Hematopoietic multipotent progenitor cell treated with erythropoietin and hydrocortisone succinate and interleukin-3 and kit ligand, for 6 days (in vitro differentiated cells): ENCODE data around the gene DCLRE1C.
"Not testable (repeated sequence)": the region's sequence is repeated elsewhere in the genome, so short reads cannot be mapped to it uniquely, and the experiment has no call there.

Source experiments
- DNase-seq: peaks from one replicate; pipeline ENCODE4 v3.0.0-alpha.2; 2015

The DCLRE1C gene

GRCh38 chr10:14879124-14879927, 74.6 kb downstream of the DCLRE1C start:
- DNase-seq = peak; percentile 48

DNA sequence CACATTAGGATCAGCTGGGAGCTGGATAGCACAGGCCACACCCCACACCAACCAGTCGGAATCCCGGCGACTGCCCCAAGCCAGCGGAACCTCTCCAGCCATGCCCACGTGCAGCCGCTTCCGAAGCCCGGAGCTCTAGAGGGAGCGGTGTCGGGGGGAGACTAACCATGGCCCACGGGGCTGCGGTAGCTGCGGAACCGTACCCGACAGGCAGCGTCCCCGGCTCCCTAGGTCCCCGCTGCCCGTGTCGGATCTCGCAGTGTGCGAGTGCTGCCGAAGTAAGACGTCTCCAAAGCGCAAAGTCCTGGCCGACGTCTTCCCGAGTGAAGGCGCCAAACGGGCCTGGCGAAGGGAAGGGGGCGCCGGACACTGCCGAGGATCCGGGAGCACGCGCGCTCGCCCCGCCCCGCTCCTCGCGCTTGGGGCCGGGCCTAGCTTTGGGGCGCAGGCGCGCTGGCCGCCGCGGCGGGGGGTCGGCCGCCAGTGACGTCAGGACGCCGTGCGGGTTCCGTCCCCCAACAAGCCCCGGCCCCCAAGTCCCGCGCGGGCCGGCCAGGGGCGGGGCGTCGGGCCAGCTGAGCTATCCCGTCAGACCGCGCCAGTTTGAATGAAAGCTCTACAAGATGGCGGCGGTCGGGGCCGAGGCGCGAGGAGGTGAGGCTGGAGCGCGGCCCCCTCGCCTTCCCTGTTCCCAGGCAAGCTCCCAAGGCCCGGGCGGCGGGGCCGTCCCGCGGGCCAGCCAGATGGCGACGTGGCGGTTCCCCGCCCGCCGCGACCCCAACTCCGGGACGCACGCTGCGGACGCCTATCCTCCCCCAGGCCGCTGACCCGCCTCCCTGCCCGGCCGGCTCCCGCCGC, 75.4 kb downstream of the DCLRE1C start, which contains the start of gene SUV39H2:
SUV39H2 (plus strand) TSS at position 601 of the 858 bp plus-strand sequence; CDS start at position 624, 23 bp downstream.
- DNase-seq = peak; percentile 97

DNA sequence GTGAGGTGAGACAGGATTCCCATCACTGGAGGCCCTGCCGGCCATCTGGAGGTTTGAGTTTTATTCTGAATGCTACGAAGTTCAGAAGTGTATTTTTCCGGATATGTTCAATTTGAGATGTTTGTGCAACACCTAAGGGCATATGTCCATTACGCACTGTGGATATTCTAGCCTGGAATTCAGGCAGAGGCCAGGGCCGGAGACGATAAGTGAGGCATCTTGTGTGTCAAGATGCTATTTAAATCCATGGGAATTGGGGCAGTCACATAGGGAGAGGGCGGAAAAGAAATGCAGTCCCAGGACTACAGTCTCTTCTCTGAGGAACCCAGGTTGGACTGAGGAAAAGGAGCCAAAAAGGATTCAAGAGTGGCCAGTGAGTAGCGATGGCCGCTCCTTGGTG, 77.1 kb downstream of the DCLRE1C start:
- no peak for DNase-seq

GRCh38 chr10:14875941-14876340, 78.0 kb downstream of the DCLRE1C start:
- no peak for DNase-seq

DNA sequence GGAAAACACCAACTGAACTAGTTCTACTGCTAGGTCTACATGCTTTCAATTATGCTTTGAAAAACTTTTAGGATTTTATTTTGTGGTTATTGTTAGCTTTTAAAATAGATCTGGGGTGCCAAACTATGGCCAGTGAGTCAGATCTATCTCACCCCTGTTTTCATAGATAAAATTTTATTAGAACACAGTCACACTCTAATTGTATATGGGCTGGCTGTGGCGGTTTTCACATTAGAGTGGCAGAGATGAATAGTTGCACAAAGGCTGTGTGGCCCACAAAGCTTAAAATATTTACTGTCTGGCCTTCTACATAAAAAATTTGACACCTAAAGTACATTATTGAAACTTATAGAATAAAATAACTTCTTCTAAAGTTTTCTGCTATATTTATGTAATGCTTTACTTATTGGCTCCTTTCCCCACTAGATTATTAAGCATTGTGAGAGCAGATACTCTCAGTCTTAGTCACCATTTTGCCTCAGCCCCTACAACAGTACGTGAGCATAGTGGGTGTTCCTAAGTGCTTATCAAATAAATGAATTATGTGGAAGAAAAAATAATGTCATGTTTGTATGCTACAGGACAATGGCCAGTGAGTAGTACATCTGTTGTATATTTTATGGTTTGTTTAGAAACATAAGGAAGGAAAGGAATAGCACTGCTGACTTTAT, 80.7 kb downstream of the DCLRE1C start:
- peak; percentile 63 for DNase-seq

DNA sequence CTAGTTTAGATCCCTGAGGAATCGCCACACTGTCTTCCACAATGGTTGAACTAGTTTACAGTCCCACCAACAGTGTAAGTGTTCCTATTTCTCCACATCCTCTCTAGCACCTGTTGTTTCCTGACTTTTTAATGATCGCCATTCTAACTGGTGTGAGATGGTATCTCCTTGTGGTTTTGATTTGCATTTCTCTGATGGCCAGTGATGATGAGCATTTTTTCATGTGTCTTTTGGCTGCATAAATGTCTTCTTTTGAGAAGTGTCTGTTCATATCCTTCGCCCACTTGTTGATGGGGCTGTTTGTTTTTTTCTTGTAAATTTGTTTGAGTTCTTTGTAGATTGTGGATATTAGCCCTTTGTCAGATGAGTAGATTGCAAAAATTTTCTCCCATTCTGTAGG, 89.0 kb downstream of the DCLRE1C start:
- not testable (repeated sequence) for DNase-seq

GRCh38 chr10:14864466-14864865, 89.4 kb downstream of the DCLRE1C start:
- not testable (repeated sequence) for DNase-seq

DNA sequence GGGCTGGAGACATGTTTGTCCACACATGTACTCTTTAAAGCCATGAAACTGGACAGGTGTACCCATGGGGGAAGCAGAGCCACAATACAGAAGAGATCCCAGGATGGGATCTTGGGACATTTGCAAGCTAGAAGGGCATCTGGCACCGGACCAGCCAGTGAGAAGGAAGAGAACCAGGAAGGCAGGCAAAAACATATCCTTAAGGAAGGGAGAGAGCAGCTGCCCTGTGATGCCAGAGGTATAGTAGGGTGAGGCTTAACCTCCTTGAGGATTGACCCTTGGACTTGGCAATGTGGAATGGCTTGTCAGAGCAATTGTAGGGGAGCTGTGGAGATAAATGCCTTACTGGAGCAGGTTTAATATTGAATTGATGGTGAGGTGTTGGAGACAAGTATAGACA, 93.1 kb downstream of the DCLRE1C start:
- DNase-seq = no peak

GRCh38 chr10:14859775-14860174, 94.1 kb downstream of the DCLRE1C start:
- DNase-seq = no peak

DNA sequence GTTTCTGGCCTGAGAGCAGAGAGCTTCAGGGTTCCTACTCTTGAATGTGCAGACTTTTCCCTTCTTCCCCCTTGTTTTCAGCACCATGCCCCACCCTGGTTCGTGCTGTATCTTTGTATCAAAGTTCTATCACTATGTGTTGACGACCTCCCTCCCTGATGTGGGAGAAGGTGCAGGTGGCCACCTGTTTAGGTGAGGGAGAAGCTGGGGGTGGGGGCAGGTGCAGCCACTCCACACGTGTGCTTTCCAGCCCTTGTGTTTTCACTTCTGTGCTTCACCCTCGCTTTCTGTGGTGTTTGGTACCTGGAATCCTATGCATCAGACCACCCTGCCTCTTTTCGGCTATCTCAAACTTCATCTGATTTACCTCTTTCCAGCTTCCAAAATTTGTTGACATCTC, 94.9 kb downstream of the DCLRE1C start:
- no peak for DNase-seq

GRCh38 chr10:14858338-14858960, 95.4 kb downstream of the DCLRE1C start:
- DNase-seq = no peak

DNA sequence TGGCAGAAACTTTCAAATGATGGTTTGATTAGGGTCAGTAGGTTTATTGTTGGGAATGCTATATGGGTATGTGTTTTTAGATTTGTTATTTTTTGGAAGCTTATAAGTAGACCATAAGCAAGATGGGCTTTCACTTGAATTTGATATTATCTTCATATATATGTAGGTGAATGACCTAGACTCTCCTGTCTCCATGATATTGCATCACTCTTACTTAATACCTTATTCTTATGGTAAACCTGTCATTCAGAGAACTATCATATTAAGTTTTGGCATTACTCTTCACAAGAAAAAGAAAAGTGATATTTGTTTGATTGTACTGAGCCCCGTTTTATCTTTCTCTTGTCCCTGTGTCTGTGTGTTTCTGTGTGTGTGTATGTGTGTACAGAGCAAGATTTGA, 98.4 kb downstream of the DCLRE1C start:
- no peak for DNase-seq

DNA sequence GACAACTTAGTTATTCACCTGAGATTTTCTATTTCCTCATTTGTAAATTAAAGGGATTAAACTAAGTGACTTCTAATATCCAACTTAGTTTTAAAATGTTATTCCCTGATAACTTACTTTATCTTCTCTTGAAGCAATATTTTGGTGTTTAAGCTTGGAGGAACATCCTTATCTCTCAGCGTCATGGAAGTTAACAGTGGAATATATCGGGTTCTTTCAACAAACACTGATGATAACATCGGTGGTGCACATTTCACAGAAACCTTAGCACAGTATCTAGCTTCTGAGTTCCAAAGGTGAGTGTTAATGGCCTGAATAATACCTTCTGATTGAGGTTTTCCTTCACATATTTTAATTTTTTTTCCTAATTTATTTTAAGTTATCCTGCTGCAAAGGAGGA, 101.7 kb downstream of the DCLRE1C start:
- DNase-seq = no peak
